Body of pancreas (tissue), 4 donors: ENCODE measurements around the gene RAPH1.

ENCODE experiments used
- CTCF ChIP-seq, 7 experiments: fragments of 450-650 bp in 4 of 7; fragments of 200-600 bp in 3 of 7; sonication (generic) in 3 of 7; IDR thresholded peaks; one replicate each; pipeline ENCODE4 v1.5.1; 2016 to 2019; ENCODE audit warnings: antibody characterized with exemption in 7 of 7
- POLR2A ChIP-seq, 3 donors: fragments of 450-650 bp; IDR thresholded peaks; one replicate each; pipeline ENCODE4 v1.6.1; 2016; ENCODE audit warnings: antibody characterized with exemption in 3 of 3, mild to moderate bottlenecking in 2 of 3

GRCh38 chr2:203584784-203585183, 49.7 kb upstream of the RAPH1 start:
- TF ChIP-seq CTCF (IDR thresholded peaks at IDR 0.05) (no peak), POLR2A (IDR thresholded peaks at IDR 0.05) (no peak)
